ENCODE measurements around the gene SNRPD3. TPM values are rescaled to one million over a fixed set of nuclear protein-coding genes. Genes with fewer than 3 reads are reported as not detected.

SNRPD3 gene
- total RNA-seq, 4 donors from 2014 or later = 21.3 to 127 (median 93.8) TPM

DNA sequence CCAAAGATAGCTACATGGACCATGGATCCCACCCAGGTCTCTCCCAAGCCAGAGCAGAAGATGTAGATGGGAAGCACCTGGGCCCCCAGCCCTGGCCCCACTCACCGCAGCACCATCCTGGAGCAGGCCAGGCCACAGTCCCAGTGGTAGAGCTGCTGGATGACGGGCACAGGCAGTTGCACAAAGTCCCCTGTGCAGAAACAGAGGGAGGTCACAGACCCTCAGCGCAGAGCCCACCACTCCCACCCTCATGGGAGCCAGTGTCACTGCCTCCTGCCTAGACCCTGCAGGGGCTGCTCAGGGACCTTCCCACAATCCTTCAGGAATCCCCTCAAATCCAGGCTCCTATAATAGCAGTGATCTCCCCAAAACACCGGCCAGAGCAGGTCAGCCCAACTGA, 7.0 kb upstream of the SNRPD3 start:
- WGBS, 2 donors (ENCODE audit: low coverage in 1 of 2) = 98% methylated on average over 4 of the region's 4 CpGs; no CpG with 5 or more reads in 1 of the 2 donors
- no peak for TF ChIP-seq POLR2AphosphoS5 (IDR thresholded peaks at IDR 0.05)
- TF ChIP-seq POLR2A (IDR thresholded peaks at IDR 0.05) = no peak
- TF ChIP-seq, protein P1, sequence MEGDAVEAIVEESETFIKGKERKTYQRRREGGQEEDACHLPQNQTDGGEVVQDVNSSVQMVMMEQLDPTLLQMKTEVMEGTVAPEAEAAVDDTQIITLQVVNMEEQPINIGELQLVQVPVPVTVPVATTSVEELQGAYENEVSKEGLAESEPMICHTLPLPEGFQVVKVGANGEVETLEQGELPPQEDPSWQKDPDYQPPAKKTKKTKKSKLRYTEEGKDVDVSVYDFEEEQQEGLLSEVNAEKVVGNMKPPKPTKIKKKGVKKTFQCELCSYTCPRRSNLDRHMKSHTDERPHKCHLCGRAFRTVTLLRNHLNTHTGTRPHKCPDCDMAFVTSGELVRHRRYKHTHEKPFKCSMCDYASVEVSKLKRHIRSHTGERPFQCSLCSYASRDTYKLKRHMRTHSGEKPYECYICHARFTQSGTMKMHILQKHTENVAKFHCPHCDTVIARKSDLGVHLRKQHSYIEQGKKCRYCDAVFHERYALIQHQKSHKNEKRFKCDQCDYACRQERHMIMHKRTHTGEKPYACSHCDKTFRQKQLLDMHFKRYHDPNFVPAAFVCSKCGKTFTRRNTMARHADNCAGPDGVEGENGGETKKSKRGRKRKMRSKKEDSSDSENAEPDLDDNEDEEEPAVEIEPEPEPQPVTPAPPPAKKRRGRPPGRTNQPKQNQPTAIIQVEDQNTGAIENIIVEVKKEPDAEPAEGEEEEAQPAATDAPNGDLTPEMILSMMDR (IDR thresholded peaks at IDR 0.05) = no peak
- TF ChIP-seq EP300 (IDR thresholded peaks at IDR 0.05; ENCODE audit: low read depth) = no peak
- H3K4me1 ChIP-seq = peaks cover 38 to 53% (median 46%) of the 10 kb centered on the region in 4 donors
- in situ Hi-C loops (cut with MboI; ENCODE audit: low pct_ligation_motif_present in 1 of 4, low pct_unique_long_range_greater_than_20kb in 1 of 4, low sequenced_read_pairs in 3 of 4) = no loop called here
- intact Hi-C loops (cut with DNase I; ENCODE audit: low total_unique reads) = no loop called here
- peak overlapping the region in 1 of 4 donors; percentile 95 for H3K27ac ChIP-seq
- no peak overlapping the region for H3K4me3 ChIP-seq
- DNase-seq = no peak
- no peaks in the 10 kb centered on the region for H3K27me3 ChIP-seq
- no peaks in the 10 kb centered on the region for H3K9me3 ChIP-seq
- peaks cover 0 to 32% (median 14%) of the 10 kb centered on the region in 4 donors for H3K36me3 ChIP-seq

DNA sequence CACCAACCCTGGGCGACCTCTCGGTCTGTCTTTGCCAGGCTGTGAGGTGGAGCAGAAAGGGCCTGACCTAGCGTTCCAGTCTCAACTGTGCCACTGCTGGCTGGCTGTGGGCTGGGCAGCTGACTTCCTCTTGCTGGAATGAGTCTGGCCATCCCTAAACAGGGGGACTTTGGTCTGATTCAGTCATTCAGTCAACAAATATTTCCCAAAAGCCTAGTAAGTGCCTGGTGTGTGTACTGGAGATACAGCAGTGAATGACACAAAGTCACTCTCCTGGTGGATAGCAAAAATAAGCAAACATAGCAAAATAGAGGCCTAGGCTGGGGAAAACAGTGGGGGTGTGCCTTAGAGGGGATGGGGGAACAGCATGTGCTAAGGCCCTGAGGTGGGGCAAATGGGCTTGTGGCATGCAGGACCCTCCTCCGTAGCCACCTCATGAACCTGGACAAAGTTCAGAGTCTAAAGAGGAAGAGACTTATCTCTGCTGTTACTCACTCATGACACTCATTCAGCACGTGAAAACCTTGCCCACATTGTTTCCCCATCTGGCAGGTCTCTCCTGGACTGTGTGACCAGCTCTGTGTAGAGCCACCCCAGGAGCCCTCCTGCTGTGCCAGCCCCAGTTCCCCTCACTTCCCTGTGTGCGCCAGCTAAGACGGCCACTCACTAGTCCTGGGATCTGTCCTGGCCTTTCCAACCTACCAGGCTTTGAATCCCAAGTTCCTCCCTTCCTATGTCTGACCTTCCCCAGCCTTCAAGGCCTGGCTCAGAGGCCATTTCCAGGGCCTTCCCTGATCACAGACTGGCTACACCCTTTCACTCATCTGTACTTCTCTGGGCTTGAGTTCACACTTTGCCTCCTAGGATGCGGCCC, 5.5 kb upstream of the SNRPD3 start:
- intact Hi-C loops (cut with DNase I; ENCODE audit: low total_unique reads) (no loop called here), in situ Hi-C loops (cut with MboI; ENCODE audit: low pct_ligation_motif_present in 1 of 4, low pct_unique_long_range_greater_than_20kb in 1 of 4, low sequenced_read_pairs in 3 of 4) (no loop called here)
- TF ChIP-seq POLR2A (IDR thresholded peaks at IDR 0.05) = peak; percentile 40
- TF ChIP-seq, protein P1 (IDR thresholded peaks at IDR 0.05) = no peak
- peak in 2 of 3 donors; percentile 40 to 43 for TF ChIP-seq POLR2AphosphoS5 (IDR thresholded peaks at IDR 0.05)
- TF ChIP-seq EP300 (IDR thresholded peaks at IDR 0.05; ENCODE audit: low read depth) = no peak
- H3K36me3 ChIP-seq = peaks cover 0 to 28% (median 10%) of the 10 kb centered on the region in 4 donors
- H3K4me3 ChIP-seq = no peak overlapping the region
- peak; percentile 69 for DNase-seq
- H3K27ac ChIP-seq = peak overlapping the region; percentile 72 to 99 (median 96)
- no peaks in the 10 kb centered on the region for H3K27me3 ChIP-seq
- no peaks in the 10 kb centered on the region for H3K9me3 ChIP-seq
- peaks cover 41 to 53% (median 48%) of the 10 kb centered on the region in 4 donors for H3K4me1 ChIP-seq
- 71 to 80% methylated on average over 1 to 8 of the region's 8 CpGs for WGBS, 2 donors (ENCODE audit: low coverage in 1 of 2)

GRCh38 chr22:24550902-24551435, 4.8 kb upstream of the SNRPD3 start:
- 83 to 88% methylated on average over 1 to 6 of the region's 6 CpGs for WGBS, 2 donors (ENCODE audit: low coverage in 1 of 2)
- no peak for TF ChIP-seq POLR2A (IDR thresholded peaks at IDR 0.05)
- no peak for TF ChIP-seq POLR2AphosphoS5 (IDR thresholded peaks at IDR 0.05)
- no peak for TF ChIP-seq EP300 (IDR thresholded peaks at IDR 0.05; ENCODE audit: low read depth)
- TF ChIP-seq, protein P1 (IDR thresholded peaks at IDR 0.05) = no peak

More at GRCh38 chr22:24550902-24551435, 4.8 kb upstream of the SNRPD3 start:
- peaks cover 41 to 51% (median 48%) of the 10 kb centered on the region in 4 donors for H3K4me1 ChIP-seq
- no peaks in the 10 kb centered on the region for H3K9me3 ChIP-seq
- H3K27me3 ChIP-seq = no peaks in the 10 kb centered on the region
- no peak for DNase-seq
- H3K4me3 ChIP-seq = peak overlapping the region in 1 of 4 donors; percentile 3
- H3K36me3 ChIP-seq = peaks cover 0 to 28% (median 10%) of the 10 kb centered on the region in 4 donors
- intact Hi-C loops (cut with DNase I; ENCODE audit: low total_unique reads) = no loop called here
- peak overlapping the region; percentile 72 to 99 (median 96) for H3K27ac ChIP-seq
- in situ Hi-C loops (cut with MboI; ENCODE audit: low pct_ligation_motif_present in 1 of 4, low pct_unique_long_range_greater_than_20kb in 1 of 4, low sequenced_read_pairs in 3 of 4) = no loop called here

Measured in transverse colon (tissue), 4 donors.